Panc1 (cell line): ENCODE data around the gene SMTN. TPM values are rescaled to one million over a fixed set of nuclear protein-coding genes. Genes with fewer than 3 reads are reported as not detected.
"Not testable (repeated sequence)": the region's sequence is repeated elsewhere in the genome, so short reads cannot be mapped to it uniquely, and the experiment has no call there.

ENCODE experiments used
- ATAC-seq: fragments of 200-7000 bp; cut with Tn5 transposase; 2 replicates; pipeline ENCODE4 v1.9.1; 2020; ENCODE audit warnings: mild to moderate bottlenecking, moderate library complexity
- BruUV-seq: library from RNA; stranded (reverse); fragments of 400-500 nt; replicated peaks from 2 replicates; lab custom pipeline; 2021; lab: Mats Ljungman, UMichigan
- CTCF ChIA-PET: fragments of 300-600 bp; sonication (Branson Sonifier 250); formaldehyde crosslinking; loops from one replicate; lab custom pipeline; 2022; ENCODE audit warnings: antibody characterized with exemption; lab: Charles Lee
- POLR2A ChIA-PET: fragments of 300-600 bp; sonication (Branson Sonifier 250); formaldehyde crosslinking; loops from one replicate; lab custom pipeline; 2022; ENCODE audit warnings: antibody characterized with exemption; lab: Charles Lee
- DNase-seq: peaks from one replicate; pipeline ENCODE4 v3.0.0-alpha.2; 2010; ENCODE audit warnings: low read depth, low spot score
- H3K27ac ChIP-seq: 2 replicates; pipeline ENCODE4 v1.5.1; 2011; ENCODE audit warnings: mild to moderate bottlenecking, low read length, inconsistent platforms
- H3K27me3 ChIP-seq: fragments of 200-500 bp; sonication (Bioruptor generic); 2 replicates; pipeline ENCODE4 v1.6.0; 2014; ENCODE audit warnings: low read length, inconsistent platforms; ENCODE audit not compliant: control insufficient read depth, insufficient read depth
- H3K36me3 ChIP-seq: fragments of 200-500 bp; sonication (Bioruptor generic); 2 replicates; pipeline ENCODE4 v1.5.1; 2014; ENCODE audit warnings: inconsistent platforms, mild to moderate bottlenecking, low read length, moderate library complexity; ENCODE audit not compliant: control insufficient read depth, insufficient read depth
- H3K4me1 ChIP-seq: 2 replicates; pipeline ENCODE4 v1.5.1; 2011; ENCODE audit warnings: inconsistent platforms, mild to moderate bottlenecking, low read length, moderate library complexity; ENCODE audit not compliant: control insufficient read depth, insufficient read depth
- H3K4me3 ChIP-seq, 2 experiments: 2 replicates each; pipeline ENCODE4 v1.5.1; 2011 to 2012; ENCODE audit warnings: low read depth in 2 of 2, low read length in 2 of 2, mild to moderate bottlenecking in 2 of 2, inconsistent platforms in 1 of 2, moderate library complexity in 1 of 2
- H3K9me3 ChIP-seq: fragments of 200-500 bp; sonication (Bioruptor generic); 2 replicates; pipeline ENCODE4 v1.5.1; 2014; ENCODE audit warnings: low read depth, mild to moderate bottlenecking, inconsistent platforms, low read length, moderate library complexity; ENCODE audit not compliant: control insufficient read depth, insufficient read depth
- CTCF ChIP-seq: fragments of 450-650 bp; IDR thresholded peaks from 2 replicates; pipeline ENCODE4 v1.5.1; 2017; ENCODE audit warnings: mild to moderate bottlenecking
- POLR2AphosphoS5 ChIP-seq: IDR thresholded peaks from 2 replicates; pipeline ENCODE4 v1.6.1; 2012; ENCODE audit warnings: mild to moderate bottlenecking, low read depth, low read length, moderate library complexity
- REST ChIP-seq, 2 experiments: IDR thresholded peaks; 2 replicates each; pipeline ENCODE4 v1.6.1; 2011 to 2012; ENCODE audit warnings: low read depth in 2 of 2, control low read depth in 1 of 2, low read length in 1 of 2, mild to moderate bottlenecking in 1 of 2, moderate library complexity in 1 of 2; ENCODE audit not compliant: insufficient read depth in 1 of 2
- SIN3A ChIP-seq: IDR thresholded peaks from 2 replicates; pipeline ENCODE4 v1.6.1; 2012; ENCODE audit warnings: low read depth, mild to moderate bottlenecking, low read length, moderate library complexity, borderline replicate concordance; ENCODE audit not compliant: insufficient read depth
- TCF7L2 ChIP-seq: IDR thresholded peaks from 2 replicates; pipeline ENCODE4 v1.6.1; 2011; ENCODE audit warnings: mild to moderate bottlenecking, low read depth, low read length, inconsistent platforms
- in situ Hi-C: cut with HindIII; loops from 2 replicates; pipeline ENCODE4 v1.10.0; 2016; ENCODE audit warnings: low sequenced_read_pairs, low pct_unique_long_range_greater_than_20kb
- intact Hi-C: fragments of 100-400 bp; cut with micrococcal nuclease; formaldehyde crosslinking; loops from one replicate; pipeline ENCODE4 v1.10.0; 2022; ENCODE audit not compliant: unreplicated experiment
- total RNA-seq: library from RNA; stranded (reverse); gene quantifications from one replicate; pipeline ENCODE4 v1.2.1, GENCODE V29; 2021; ENCODE audit not compliant: unreplicated experiment

SMTN gene
- total RNA-seq, 1 experiment from 2014 or later: 71.7 TPM

- Histone ChIP-seq H3K27me3 (no peaks in the 10 kb centered on the region), H3K9me3 (no peaks in the 10 kb centered on the region), H3K4me3 (no peak overlapping the region), H3K4me1 (peaks cover 9% of the 10 kb centered on the region; the same call in 1 of the 2 replicates), H3K36me3 (no peaks in the 10 kb centered on the region), H3K27ac (no peak overlapping the region)
- no peak for TF ChIP-seq REST (IDR thresholded peaks at IDR 0.05; ENCODE audit: insufficient read depth in 1 of 2, low read depth in 2 of 2, low read length in 1 of 2)
- no peak for TF ChIP-seq CTCF
- TF ChIP-seq SIN3A: no peak
- TF ChIP-seq TCF7L2: no peak
- no peak for TF ChIP-seq POLR2AphosphoS5
- BruUV-seq: no TSS peak
- ChIA-PET POLR2A (interaction anchor here (0.6 kb wide), 1 partner anchor 377 kb away, joined by 15 read pairs; no protein-coding TSS in a partner anchor), CTCF (no interaction called here)
- in situ Hi-C loops (no loop called here), intact Hi-C loops (no loop called here)
- DNase-seq (no peak), ATAC-seq (no peak)
Observed at GRCh38 chr22:31056986-31057599, 24.0 kb upstream of the SMTN start.

- DNase-seq, POLR2A ChIA-PET, H3K4me1 ChIP-seq, H3K9me3 ChIP-seq, H3K27me3 ChIP-seq, ATAC-seq, CTCF ChIA-PET, H3K36me3 ChIP-seq, intact Hi-C loops, H3K27ac ChIP-seq, BruUV-seq, H3K4me3 ChIP-seq, in situ Hi-C loops: not testable (repeated sequence)
Observed at GRCh38 chr22:31059663-31060062, 21.5 kb upstream of the SMTN start.

GRCh38 chr22:31062566-31063230 lies 18.4 kb upstream of the SMTN start:
- no peaks in the 10 kb centered on the region for H3K27me3 ChIP-seq
- no peaks in the 10 kb centered on the region for H3K4me1 ChIP-seq
- no peak for TF ChIP-seq SIN3A
- no peak for TF ChIP-seq CTCF
- no peak for TF ChIP-seq POLR2AphosphoS5
- no peak for TF ChIP-seq TCF7L2
- TF ChIP-seq REST (IDR thresholded peaks at IDR 0.05; ENCODE audit: insufficient read depth in 1 of 2, low read depth in 2 of 2, low read length in 1 of 2): no peak
- BruUV-seq: no TSS peak
- intact Hi-C loops: no loop called here
- no peak overlapping the region for H3K4me3 ChIP-seq
- H3K9me3 ChIP-seq: no peaks in the 10 kb centered on the region
- ATAC-seq: no peak
- peaks cover 4% of the 10 kb centered on the region; the same call in 1 of the 2 replicates for H3K36me3 ChIP-seq
- DNase-seq: no peak
- no peak overlapping the region for H3K27ac ChIP-seq
- ChIA-PET POLR2A (no interaction called here), CTCF (no interaction called here)
- in situ Hi-C loops: no loop called here
